GM12801 (cell line): Measurements from ENCODE around the gene CHI3L2.

Source experiments
- CTCF ChIP-seq: IDR thresholded peaks from one replicate; pipeline ENCODE4 v1.5.1; 2011; ENCODE audit warnings: control low read depth; ENCODE audit not compliant: insufficient read length; ENCODE audit errors: extremely low read depth

The CHI3L2 gene

GRCh38 chr1:111252786-111253185 lies 25.3 kb downstream of the CHI3L2 start:
- no peak for TF ChIP-seq CTCF

GRCh38 chr1:111253876-111254275 lies 26.4 kb downstream of the CHI3L2 start:
- TF ChIP-seq CTCF: no peak

DNA sequence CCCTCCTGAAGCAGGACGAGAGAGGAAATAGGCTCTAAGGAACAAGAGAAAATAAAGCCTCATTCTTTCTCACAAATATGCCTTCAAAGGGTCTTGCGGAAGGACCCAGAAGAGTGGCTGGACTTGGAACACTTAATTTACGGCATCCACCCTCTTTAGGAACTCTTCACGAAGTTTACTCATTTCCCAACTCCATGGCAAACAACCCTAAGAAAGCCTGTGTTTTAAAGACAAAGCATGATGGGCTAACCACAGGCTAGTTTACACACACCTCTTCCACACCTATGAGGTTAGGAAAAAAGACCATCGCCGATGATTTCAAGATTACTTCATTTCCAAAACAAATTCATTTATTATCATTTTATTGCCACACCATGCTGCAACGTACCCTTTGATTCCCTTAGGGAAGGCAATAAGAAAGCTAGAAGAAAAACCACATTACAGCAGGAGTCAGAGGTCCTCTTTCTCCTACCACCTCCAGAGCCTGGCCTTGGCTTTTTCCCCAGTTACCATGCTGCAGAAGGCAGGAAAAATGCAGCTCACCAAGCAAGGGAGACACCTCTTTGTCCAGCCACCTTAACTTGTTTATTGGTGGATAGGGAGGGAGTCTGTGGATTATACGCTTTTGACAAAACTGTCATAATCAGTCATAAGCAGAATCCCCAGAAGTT lies 29.6 kb downstream of the CHI3L2 start:
- no peak for TF ChIP-seq CTCF

DNA sequence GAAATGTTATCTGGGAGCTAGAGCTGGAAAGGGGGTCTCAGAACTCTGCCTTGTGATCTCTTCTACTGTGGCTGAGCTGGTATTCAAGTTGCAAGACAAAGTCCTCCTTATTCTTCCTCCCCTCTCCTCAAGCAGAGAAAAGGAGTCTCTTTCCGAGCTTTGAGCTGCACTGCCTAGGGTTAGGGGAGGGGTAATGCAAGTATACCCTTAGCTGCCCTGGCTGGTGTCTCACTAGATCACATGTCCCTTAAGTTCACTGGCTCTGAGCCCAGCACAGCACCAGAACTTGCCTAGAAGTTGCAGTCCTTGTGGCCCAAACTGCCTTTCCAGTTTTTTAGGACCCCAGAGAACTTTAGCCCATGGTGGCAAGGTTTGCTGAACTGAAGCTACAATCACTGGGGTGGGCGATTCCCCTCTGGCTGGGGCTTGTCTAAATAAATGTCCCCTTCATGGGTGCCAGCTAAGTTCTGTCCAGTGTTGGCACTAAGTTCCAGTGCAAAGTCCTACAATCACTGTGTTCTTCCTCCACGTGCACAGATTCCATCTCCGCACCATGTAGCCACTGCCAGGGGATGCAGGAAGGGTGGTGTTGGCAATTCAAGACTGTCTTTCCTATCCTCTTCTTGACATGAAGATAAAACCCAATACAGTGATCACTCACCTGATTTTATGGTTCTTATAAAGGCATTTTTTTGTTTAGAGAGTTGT lies 40.4 kb downstream of the CHI3L2 start:
- no peak for TF ChIP-seq CTCF

DNA sequence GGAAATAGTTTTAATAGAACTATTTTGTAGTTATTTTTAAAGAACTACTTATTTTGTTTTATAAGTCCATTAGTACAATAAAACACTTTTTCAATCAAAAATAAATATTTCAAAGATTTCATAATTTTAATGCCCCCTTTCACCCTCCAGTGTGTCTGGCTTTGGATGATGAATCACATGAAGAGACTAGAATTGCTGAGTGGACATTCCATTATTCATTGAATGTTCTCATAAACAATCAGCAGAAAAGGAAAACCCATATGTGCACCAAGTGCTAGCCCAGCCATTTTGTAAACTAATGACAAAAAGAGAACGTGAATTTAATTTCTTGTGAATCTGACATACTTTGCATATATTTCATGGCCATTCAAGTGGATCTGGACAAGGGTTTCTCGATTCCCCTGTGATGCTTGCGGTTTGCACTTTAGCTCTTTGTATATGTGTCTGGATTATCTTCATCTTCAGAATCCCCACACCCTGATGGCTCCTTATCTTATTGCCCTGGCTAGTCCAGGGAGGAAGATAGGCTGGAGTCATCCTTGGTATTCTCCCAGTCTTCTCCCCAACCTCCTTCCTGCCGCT lies 42.4 kb downstream of the CHI3L2 start:
- TF ChIP-seq CTCF: no peak

GRCh38 chr1:111270771-111271463 lies 43.4 kb downstream of the CHI3L2 start:
- no peak for TF ChIP-seq CTCF

DNA sequence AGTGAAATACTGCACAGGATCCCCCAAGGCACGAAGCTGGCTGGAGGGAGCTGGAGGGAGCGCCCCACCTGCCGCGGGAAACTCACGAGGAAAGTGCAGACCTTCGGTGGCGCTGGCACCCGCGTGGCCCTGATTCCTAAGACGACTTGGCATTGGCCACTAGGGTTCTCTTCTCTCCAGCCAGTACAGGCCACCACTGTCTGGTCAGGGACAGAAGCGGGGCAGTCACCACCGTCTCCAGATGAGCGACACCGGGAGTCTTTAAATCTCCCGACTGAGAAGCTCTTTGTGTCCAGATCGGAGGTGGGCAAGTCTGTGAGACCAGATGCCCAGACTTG lies 43.9 kb downstream of the CHI3L2 start:
- TF ChIP-seq CTCF: no peak
